Stimulated activated CD4-positive, alpha-beta T cell treated with anti-CD3 and anti-CD28 coated beads, Interleukin-15, amount 100 ng/mL, for 24 hours (primary cell): Measurements from ENCODE around the gene PIK3CG.
"Not testable (repeated sequence)": the region's sequence is repeated elsewhere in the genome, so short reads cannot be mapped to it uniquely, and the experiment has no call there.

Source experiments
- DNase-seq: peaks from one replicate; pipeline ENCODE4 v3.0.0-alpha.2; 2020

PIK3CG gene

DNA sequence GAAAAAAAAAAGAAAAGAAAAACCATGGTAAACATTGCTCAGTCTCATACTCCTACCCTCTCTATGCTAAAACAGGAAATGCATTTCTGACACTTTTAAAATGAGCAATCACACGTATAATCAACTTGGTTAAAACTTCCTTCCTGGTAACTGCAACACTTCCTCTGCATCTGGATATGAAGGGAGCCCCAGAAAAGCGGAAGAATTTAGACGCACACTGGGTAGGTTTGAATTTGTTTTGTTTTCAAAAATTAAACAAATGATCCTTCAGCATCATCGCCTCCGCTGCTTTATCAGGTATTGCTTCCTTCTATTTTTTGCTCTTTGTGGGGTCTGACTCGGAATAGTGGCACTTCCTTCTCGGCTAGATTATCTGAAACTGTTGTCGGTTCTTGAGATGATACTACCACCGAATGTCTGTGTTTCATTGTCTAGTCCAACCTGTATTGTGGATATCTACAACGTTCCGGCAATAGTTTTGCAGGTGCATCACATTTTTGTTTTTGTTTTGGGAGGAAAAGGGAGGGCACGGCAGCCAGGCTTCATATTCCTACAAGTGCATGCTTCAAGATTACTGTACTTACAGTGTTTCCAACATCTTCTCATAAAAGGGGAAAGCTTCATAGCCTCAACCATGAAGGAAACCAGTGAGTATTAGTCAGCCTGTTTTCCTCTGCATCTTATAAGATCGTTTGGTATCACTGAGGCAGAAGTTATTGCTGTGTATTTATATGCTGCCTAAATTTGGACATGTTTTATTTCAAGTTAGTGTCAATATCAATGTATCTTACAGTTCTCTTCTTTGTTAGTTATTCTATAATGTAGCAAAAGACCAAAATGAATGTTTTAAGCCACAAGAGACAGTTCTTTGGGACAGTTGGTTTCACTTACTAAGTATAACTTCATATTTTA is at the start of gene PIK3CG:
Gene PIK3CG, plus strand, starts transcription at position 153 of the 912 bp plus-strand sequence. CDS start 2,280 bp downstream, outside the sequence.
- DNase-seq = no peak

DNA sequence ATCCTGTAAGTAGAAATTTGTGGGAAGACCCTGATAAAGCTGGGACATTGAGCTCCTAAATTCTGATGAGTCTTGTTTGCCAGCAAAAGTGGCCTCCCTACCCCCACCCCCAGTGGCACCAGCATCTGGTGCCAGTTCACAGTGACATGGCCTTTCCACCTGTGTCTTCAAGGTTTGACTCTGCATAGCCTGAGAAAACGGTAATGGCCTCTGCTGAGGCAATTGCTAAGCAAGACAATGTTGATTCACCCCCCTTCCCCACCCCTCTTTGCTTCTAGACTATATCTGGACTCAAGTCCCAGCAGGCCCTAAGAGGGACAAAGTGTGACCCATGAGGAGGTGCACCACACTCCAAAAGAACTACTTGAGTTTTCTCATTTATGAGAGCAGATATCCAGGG is 48.0 kb upstream of the PIK3CG start:
- DNase-seq = no peak

DNA sequence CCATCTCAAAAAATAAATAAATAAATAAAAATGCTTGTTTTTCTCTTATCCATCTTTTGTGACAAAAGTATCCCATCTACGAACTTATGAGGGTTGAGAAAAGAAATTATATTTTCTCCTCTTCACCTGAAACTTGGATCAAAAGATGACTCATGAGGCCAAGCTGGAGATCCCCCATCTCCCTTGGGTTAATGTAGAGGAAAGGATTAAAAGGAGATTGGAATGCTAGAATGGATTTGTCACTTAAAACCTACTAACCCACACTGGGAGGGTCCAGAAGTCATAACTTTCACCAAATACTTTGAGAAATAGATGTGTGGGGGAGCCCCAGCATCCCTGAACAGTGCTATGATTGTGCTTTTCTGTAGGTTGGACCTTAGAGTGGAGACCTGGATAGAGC is 46.3 kb upstream of the PIK3CG start:
- no peak for DNase-seq

DNA sequence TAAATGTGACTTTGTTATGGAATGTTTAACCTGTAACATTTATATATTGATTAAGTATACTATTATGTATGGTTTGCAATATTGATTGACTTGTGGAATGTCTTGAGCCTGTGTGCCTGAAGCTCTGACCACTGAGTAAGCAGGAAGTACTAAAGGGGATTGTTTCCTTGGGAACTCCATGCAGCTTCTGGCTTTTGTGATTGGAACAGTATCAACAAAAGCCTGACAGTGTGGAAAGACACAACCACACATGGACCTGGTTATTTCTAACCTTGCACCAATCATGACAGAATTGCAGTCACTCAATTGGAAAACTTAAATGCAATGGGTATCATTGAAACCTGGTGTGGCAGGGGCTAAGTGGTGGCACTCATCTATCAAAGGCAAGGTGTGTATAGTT is 45.5 kb upstream of the PIK3CG start:
- DNase-seq = no peak

DNA sequence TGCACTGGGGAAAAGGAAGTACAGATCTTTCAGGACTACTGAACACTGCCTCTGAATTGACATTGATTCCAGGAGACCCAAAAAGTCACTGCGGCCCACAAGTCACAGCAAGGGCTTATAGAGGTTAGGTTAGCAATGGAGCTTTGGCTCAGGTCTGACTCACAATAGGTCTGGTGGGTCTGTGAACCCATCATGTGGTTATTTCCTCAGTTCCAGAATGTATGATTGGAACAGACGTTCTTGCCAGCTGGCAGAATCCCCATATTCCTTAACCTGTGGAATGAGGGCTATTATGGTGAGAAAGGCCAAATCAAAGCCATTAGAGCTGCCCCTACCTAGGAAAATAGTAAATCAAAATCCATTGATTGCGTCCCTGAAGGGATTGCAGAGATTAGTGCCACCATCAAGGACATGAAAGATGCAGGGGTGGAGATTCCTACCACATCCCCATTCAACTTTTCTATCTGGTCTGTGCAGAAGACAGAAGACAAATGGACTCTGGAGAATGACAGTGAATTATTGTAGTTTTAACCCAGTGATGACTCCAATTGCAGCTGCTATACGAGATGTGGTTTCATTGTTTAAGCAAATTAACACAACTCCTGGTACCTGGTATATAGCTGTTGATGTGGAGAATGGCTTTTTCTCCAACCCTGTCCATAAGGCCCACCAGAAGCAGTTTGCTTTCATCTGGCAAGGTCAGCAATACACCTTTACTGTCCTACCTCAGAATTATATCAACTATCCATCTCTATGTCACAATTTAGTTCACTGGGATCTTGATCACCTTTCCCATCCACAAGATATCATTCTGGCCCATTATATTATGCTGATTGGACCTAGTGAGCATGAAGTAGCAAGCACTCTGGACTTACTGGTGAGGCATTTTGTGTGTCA is 44.5 kb upstream of the PIK3CG start:
- no peak for DNase-seq

DNA sequence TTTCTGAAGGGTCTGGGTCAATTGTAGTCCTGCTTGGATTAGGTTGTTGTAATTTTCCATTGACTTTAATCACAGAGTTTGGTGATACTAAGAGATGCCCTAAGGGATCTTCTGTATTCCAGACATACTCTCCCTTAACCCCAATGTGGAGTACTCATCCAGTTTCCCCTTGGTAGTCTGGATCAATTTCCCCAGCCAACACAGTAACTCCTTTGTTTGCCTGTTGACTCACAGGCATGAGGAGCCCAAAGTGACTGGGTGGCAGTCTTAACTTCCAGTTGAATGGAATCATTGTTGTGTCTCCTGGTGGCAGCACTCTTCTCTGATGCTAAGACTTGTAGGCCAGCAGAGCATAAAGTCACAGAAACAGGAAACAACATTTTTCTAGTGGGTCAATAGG is 41.5 kb upstream of the PIK3CG start:
- DNase-seq = no peak

DNA sequence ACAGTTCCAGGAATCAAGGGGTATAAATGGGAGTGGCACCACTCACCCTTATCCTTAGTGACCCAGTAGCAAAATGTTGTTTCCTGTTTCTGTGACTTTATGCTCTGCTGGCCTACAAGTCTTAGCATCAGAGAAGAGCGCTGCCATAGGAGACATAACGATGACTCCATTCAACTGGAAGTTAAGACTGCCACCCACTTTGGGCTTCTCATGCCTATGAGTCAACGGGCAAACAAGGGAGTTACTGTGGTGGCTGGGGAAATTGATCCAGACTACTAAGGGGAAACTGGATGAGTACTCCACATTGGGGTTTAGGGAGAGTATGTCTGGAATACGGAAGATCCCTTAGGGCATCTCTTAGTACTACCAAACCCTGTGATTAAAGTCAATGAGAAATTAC is 40.6 kb upstream of the PIK3CG start:
- DNase-seq = no peak

DNA sequence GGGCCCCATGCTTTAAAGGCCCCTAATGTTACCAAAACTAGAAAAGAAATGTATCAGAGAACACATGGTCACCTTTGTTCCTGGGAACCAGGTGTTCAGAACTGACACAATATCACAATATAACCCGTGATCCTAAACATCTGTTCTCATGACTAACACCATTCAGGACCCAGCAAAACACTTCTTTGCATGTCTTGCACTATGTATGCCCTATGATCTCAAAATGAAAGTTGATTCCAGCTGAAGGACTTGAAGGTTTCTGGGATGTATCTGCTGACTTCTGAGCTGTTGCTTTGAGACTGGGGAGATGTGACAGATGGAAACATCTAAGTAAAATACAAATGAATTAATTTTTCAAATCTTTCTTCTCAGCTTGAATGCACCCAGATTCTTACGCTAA is 37.5 kb upstream of the PIK3CG start:
- DNase-seq = no peak

DNA sequence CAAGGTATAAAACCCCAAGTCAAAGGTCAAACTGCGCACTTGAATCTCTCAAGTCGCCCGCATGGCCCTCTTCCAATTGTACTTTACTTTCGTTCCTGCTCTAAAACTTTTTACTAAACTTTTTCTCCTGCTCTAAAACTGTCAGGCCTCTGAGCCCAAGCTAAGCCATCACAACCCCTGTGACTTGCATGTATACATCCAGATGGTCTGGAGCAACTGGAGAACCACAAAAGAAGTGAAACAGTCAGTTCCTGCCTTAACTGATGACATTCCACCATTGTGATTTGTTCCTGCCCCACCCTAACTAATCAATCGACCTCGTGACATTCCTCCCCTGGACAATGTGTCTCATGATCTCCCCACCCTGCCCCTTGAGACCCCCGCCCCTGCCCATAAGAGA is 35.6 kb upstream of the PIK3CG start:
- no peak for DNase-seq

DNA sequence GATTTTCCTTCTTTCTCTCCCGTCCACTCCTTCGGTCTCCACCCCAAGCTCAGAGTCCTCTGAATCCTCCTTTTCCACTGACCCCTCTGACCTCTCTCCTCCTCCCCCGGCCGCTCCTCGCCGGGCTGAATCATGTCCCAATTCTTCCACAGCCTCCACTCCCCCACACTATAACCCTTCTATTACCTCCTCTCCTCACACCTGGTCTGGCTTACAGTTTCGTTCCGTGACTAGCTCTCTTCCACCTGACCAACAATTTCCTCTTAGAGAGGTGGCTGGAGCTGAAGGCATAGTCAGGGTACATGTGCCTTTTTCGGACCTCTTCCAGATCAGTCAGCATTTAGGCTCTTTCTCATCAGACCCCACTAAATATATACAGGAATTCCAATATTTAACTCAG is 34.2 kb upstream of the PIK3CG start:
- DNase-seq = not testable (repeated sequence)

DNA sequence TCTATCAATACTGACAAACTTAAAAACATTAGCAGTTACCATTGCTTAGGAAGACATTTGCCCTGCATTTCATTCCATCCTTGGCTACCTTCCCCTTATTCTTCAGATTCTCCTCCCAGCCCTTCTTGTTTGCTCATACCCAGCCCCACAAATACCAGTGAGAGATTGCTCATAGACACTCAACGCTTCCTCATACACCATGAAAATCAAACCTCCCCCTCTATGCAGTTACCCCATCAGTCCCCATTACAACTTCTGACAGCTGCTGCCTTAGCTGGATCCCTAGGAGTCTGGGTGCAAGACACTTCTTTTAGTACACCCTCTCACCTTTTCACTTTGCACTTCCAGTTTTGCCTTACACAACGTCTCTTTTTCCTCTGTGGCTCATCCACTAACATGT is 28.3 kb upstream of the PIK3CG start:
- no peak for DNase-seq

DNA sequence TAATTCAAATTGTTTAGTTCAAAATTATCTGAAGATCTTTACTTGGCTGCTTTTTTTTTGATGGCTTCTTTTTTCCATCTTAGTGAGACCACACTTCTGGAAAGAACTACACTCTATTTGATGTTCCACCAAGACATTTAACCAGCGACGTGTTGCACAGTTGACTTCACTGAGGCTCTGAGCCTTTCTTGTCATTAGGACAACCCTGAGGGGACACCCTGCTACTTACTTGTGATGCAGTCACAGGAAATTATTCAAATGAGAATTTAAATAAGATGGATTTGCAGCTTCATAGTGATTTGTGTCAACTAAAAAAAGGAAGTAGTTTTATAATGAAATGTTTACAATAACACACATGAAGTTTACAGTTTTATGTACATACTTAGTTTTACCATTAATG is 25.6 kb upstream of the PIK3CG start:
- DNase-seq = no peak

DNA sequence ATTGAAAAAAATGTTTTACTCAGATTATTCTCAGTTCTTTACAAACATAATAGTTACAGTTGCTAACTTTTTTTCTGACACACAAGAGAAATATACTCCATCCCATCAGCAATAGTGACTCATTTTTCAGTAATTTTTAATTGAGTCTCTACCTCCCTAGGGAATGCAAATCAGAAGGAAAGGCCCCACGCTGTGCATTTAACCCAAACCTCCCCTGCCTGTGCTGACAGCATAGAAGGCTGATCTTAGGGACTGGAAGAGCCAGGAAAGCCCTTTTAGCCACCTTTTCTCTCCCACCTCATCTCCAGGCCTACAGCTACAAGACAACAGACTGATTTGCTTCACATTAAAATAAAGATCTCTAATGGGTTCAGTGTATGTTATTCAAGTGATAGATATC is 24.7 kb upstream of the PIK3CG start:
- DNase-seq = no peak

DNA sequence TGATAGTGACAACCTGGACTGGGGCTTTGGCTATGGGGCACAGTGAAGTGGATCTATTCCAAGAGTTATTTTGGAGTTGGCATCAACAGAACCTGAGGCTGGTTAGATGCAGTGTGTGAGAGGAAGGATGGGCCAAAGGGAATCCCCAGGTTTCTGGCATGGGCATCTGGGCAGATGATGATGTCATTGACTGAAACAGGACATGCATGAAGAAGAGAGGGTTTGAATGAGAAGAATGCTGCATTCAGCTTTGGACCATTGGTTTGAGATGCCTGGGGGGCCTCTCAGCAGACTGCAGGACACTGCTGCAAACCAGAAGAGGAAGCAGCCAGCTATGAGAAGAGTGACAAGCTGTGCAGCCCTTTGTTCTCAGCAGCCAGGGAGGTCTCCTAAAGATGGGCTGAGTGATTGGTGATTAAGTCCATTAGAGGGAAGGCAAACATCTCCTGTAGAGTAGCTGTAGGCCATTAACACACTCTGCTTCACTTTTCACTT is 23.1 kb upstream of the PIK3CG start:
- DNase-seq = no peak

DNA sequence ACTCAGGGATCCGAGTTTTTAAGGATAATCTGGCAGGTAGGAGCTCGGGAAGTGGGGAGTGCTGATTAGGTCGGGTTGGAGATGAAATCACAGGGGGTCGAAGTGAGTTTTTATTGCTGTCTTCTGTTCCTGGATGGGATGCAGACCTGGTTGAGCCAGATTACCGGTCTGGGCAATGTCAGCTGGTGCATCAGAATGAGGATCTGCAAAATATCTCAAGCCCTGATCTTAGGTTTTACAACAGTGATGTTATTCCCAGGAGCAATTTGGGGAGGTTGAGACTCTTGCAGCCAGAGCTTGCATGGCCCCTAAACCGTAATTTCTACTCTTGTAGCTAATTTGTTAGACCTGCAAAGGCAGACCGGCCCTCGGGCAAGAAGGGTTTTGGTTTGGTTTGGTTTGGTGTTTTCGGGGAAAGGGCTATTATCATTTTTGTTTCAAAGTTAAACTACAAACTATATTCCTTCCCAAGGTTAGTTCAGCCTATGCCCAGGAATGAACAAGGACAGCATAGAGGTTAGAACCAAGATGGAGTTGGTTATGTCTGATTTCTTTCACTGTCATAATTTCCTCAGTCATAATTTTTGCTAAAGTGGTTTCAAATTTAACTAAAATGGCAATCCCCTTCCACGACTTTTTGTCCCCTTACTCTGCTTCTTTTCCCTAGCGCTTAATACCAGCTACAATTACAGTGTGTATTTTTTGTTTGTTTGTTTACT is 20.6 kb upstream of the PIK3CG start:
- DNase-seq = no peak

DNA sequence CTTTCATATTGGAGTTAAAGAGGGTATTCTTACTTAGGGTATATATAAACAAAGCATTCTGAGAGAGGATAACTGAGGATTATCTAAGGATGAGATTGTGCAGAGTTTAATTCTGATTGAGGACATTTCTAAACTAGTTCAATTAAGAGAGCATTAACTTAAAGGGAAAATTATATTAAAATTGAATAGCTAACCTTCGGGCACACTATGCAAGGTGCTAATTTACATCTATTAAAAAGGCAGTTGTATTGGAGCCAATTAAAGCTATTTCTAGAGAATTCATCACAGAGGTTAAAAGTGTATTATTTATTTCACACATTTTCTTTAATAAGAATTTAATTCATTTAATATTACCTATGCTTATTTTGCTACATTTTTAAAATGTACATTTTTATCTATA is 17.0 kb upstream of the PIK3CG start:
- DNase-seq = no peak

DNA sequence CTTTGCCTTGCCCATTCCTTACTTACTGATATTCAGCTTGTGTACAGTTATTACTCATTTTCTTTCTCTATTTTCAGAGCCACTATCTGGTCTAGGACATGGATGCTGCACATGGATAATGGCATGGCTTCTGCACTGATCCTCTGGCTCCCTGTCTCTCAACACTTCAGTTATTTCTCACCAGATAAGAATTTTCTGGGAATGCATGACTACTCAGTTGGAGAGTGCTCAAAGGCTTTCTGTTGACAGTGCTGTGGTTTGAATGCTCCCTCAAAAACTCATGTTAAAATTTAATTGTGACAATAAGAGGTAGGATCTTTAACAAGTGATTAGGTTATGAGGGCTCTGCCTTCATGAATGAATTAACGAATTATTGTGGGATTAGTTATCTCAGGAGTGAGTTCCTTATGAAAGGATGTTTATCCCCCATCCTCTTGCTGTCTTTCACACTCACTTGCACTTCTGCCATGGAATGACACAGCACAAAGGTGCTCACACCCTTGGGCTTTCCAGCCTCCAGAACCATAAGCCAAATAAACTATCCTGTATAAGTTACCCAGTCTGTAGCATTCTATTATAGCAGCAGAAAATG is 16.1 kb upstream of the PIK3CG start:
- no peak for DNase-seq

DNA sequence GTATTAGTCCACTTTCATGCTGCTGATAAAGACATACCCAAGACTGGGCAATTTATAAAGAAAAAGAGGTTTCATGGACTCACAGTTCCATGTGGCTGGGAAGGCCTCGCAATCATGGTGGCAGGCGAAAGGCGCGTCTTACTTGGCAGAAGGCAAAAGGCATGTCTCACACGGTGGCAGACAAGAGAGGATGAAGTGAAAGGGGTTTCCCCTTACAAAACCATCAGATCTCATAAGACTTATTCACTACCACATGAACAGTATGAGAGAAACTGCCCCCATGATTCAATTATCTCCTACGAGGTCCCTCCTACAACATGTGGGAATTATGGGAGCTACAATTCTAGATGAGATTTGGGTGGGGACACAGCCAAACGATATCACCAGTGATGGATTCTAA is 13.4 kb upstream of the PIK3CG start:
- DNase-seq = not testable (repeated sequence)

DNA sequence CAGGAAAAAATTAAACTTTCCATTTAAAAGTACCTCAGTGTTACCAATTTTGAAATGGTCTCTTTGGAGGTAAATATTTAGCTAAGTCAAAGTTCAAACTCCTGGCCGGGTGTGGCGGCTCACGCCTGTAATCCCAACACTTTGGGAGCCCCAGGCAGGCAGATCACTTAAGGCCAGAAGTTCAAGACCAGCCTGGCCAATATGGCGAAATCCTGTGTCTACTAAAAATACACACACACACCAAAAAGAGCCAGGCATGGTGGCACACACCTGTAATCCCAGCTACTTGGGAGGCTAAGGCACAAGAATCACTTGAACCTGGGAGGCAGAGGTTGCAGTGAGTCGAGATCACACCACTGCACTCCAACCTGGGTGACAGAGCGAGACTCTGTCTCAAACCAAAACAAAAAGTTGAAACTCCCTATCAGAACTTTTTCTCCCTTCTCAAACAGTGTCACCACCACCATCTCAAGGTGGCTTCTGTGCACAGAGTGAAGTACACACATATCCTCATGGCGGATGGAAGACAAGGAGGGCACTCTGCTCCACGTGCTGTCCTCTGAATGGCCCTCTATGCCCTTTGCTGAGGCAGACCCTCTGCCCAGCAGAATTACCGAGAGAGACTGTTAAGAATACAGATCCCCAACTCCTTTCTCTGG is 11.7 kb upstream of the PIK3CG start:
- DNase-seq = no peak

DNA sequence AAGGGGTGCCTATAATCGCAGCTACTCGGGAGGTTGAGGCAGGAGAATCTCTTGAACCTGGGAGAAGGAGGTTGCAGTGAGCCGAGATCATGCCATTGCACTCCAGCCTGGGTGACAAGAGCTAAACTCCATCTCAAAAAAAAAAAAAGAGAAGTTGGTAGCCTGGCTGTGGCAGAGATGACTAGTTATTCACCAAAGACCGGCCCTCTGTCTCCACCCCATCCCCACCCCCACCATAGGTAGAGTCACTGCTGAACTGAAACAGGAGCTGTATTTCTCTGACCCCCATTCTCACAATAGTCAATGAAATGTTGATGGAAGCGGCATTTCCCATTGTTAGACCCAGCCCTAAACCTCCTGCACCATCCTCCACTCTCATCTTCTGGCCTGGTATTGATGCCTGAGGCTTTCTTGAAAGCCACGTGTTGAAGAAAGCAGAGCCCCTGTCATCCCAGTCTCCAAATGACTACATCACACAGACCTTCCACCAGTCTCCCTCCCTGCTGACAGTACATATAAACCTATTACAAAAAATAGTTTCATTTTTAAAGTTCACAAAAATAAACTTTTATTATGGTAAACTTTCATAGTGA is 9.4 kb upstream of the PIK3CG start:
- no peak for DNase-seq
